Breast epithelium (tissue), 3 donors: ENCODE results near the gene COX14.

ENCODE experiments used
- CTCF ChIP-seq, 3 donors: fragments of 450-650 bp; IDR thresholded peaks; one replicate each; pipeline ENCODE4 v1.5.1; 2016 to 2017; ENCODE audit warnings: antibody characterized with exemption in 3 of 3, mild to moderate bottlenecking in 3 of 3, moderate library complexity in 3 of 3
- POLR2A ChIP-seq: fragments of 450-650 bp; IDR thresholded peaks from one replicate; pipeline ENCODE4 v1.6.1; 2016; ENCODE audit warnings: antibody characterized with exemption, mild to moderate bottlenecking, moderate library complexity
- POLR2AphosphoS5 ChIP-seq, 3 donors: sonication (generic); formaldehyde crosslinking; IDR thresholded peaks; one replicate each; pipeline ENCODE4 v1.6.1; 2017; ENCODE audit warnings: antibody characterized with exemption in 3 of 3

GRCh38 chr12:50083301-50083700 is 28.7 kb upstream of the COX14 start:
- TF ChIP-seq CTCF (IDR thresholded peaks at IDR 0.05) (no peak), POLR2AphosphoS5 (IDR thresholded peaks at IDR 0.05) (no peak), POLR2A (no peak)
